Fibroblast of mammary gland (primary cell): ENCODE data around the gene CHSY3.

Experiments used
- DNase-seq: peaks from one replicate; pipeline ENCODE4 v3.0.0-alpha.2; 2010; ENCODE audit warnings: low read depth
- H3K4me3 ChIP-seq: 2 replicates; pipeline ENCODE4 v1.5.1; 2011; ENCODE audit warnings: low read depth, mild to moderate bottlenecking, low read length, moderate library complexity; ENCODE audit not compliant: control insufficient read depth
- TF ChIP-seq, protein P1 (sequence below): conservative IDR thresholded peaks from 2 replicates; pipeline ENCODE4 v1.5.1; 2011; ENCODE audit warnings: low read depth, low read length, inconsistent platforms; ENCODE audit not compliant: control insufficient read depth, insufficient read depth

Gene CHSY3

DNA sequence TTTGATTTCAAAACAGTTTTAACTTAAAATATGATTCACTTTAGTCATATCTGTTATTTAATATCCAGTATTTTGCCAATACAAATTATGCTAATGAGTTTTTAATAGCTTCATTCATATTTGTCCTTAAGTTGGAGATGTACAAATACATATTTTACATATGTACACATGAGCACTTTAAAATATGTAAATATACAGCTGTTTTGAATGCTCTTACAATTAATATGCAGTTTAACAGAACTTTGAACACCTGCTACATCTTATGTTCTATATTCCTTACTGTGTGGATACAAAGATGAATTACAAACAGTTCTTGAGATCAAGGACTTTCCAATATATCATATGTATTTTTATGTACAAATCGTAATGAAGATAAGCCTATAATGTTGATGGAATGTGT lies 74.0 kb downstream of the CHSY3 start:
- no peak for DNase-seq
- H3K4me3 ChIP-seq = no peak overlapping the region
- TF ChIP-seq, protein P1, sequence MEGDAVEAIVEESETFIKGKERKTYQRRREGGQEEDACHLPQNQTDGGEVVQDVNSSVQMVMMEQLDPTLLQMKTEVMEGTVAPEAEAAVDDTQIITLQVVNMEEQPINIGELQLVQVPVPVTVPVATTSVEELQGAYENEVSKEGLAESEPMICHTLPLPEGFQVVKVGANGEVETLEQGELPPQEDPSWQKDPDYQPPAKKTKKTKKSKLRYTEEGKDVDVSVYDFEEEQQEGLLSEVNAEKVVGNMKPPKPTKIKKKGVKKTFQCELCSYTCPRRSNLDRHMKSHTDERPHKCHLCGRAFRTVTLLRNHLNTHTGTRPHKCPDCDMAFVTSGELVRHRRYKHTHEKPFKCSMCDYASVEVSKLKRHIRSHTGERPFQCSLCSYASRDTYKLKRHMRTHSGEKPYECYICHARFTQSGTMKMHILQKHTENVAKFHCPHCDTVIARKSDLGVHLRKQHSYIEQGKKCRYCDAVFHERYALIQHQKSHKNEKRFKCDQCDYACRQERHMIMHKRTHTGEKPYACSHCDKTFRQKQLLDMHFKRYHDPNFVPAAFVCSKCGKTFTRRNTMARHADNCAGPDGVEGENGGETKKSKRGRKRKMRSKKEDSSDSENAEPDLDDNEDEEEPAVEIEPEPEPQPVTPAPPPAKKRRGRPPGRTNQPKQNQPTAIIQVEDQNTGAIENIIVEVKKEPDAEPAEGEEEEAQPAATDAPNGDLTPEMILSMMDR = no peak

DNA sequence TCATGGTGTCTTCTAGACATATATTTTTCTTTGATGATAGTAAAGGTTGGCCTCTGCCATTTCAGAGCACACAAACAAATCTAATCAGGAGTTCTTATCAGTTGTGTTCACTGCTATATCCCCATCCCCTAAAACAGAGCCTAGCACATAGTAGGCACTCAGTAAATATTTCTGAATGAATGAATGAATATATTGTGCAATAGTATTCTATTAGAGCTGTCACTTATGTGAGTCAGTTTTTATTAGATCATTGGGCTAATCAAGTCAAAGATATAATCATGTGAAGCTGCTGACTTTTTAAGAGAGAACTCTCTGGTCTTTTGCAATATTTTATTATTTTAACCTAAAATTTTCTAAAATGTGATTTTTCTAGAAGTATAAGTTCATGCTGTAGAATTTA lies 84.2 kb downstream of the CHSY3 start:
- DNase-seq = no peak
- no peak overlapping the region for H3K4me3 ChIP-seq
- TF ChIP-seq, protein P1 = no peak

DNA sequence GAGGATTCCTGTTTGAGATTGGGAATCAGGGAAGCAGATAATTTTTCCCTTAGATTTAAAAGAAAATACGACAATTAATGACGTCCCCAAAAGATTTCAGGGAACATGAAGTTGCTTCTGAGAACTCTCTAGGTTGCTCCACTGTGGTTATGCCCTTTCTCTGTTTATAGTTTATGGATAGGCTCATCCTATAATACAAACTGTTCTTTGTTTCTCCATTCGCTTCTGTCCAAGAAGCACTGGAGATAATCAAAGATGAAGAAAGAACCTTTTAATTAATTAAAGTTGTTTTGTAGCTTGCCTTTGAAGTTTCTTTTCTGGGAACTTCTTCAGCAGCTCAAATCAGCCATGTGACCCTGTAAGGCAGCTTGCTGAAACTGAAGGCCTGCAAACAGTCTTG lies 87.5 kb downstream of the CHSY3 start:
- TF ChIP-seq, protein P1 = no peak
- H3K4me3 ChIP-seq = no peak overlapping the region
- no peak for DNase-seq

DNA sequence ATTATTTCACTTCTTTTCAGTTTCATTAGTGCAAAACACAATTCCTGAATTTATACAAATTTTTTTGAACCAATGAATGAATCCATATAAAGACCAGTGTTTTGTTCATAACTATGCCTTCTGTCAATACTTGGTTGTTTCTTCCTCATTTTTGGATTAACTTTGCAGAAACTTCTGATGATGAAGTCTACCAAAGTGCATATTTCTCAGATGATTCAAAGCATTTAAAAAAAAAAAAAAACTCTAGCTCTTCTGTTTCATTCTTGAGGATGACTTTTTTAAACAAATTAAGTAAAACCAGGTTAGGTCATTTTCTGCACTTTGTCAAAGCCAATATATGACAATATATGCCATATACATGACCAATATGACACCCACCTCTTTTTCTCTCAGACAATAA lies 92.6 kb downstream of the CHSY3 start:
- H3K4me3 ChIP-seq = no peak overlapping the region
- TF ChIP-seq, protein P1 = no peak
- peak; percentile 68 for DNase-seq

DNA sequence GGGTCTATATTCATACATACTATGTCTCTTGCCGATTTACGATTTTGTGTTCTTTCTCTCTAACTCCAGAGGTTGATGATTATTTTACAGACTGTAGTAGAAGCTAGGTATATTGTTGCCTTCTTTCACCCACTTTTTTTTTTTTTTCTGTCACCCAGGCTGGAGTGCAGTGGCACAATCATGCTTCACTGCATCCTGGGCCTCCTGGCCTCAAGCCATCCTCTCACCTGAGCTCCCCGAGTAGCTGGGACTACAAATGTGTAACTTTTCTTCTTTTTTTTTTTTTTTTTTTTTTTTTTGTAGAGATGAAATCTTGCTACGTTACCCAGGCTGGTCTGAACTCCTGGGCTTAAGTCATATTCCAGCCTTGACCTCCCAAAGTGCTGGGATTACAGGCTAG lies 96.2 kb downstream of the CHSY3 start:
- no peak overlapping the region for H3K4me3 ChIP-seq
- no peak for DNase-seq
- TF ChIP-seq, protein P1 = no peak

DNA sequence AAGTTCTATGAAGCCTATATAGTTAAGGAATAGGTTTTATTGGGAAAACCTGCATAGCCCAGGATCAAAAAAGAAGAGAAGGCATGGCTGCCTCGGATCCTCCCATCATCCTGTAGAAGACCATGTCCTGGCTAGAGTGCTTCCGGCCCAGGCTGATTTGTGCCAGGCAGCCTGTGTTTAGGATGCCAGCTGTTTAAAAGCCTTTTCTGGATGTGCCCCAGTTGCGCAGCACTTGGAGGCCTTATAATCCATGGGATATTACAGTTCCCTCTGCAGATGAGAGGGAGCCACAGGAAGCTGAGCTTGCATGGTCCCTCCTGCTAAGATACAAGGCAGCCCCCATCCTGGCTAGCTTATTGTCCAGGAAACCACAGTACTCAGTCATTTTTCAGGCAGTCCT lies 97.9 kb downstream of the CHSY3 start:
- TF ChIP-seq, protein P1 = no peak
- no peak overlapping the region for H3K4me3 ChIP-seq
- no peak for DNase-seq

DNA sequence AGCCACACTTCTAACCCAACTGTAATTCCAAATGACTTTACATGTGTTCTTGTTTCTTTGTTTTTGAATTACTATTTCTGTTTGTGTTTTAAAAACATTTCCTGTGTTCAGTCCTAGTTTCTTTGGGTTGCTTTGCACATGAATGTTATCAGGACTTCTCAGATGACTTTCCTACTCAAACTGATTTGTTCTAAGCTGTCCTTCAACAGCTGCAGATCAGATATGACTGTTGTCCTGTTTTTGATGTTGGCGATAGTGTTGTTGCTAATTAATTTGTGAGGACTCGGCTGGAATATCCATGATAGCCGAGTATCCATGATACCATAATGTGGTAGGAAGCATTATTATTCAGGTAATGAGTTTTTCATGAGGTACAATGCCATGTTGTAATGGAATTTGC lies 98.6 kb downstream of the CHSY3 start:
- DNase-seq = no peak
- TF ChIP-seq, protein P1 = no peak
- H3K4me3 ChIP-seq = no peak overlapping the region
